Esophagus squamous epithelium (tissue), 4 donors: ENCODE data around the gene CENATAC.
A peak's percentile ranks its signal among the peaks of the same experiment; 100 is the strongest.

Source experiments
- CTCF ChIP-seq, 6 experiments: fragments of 450-650 bp in 4 of 6; fragments of 200-600 bp in 2 of 6; sonication (generic) in 2 of 6; IDR thresholded peaks; one replicate each; pipeline ENCODE4 v1.5.1; 2016 to 2019; ENCODE audit warnings: antibody characterized with exemption in 6 of 6, mild to moderate bottlenecking in 4 of 6, moderate library complexity in 4 of 6
- POLR2A ChIP-seq, 4 donors: fragments of 450-650 bp; IDR thresholded peaks; one replicate each; pipeline ENCODE4 v1.6.1; 2017; ENCODE audit warnings: antibody characterized with exemption in 4 of 4, mild to moderate bottlenecking in 4 of 4, moderate library complexity in 3 of 4

GRCh38 chr11:119065369-119065768, 67.4 kb downstream of the CENATAC start:
- peak in 3 of 6 experiments; percentile 9 to 43 (median 13) for TF ChIP-seq CTCF (IDR thresholded peaks at IDR 0.05)
- no peak for TF ChIP-seq POLR2A (IDR thresholded peaks at IDR 0.05)
